ENCODE measurements around the gene ARHGAP33.

DNA sequence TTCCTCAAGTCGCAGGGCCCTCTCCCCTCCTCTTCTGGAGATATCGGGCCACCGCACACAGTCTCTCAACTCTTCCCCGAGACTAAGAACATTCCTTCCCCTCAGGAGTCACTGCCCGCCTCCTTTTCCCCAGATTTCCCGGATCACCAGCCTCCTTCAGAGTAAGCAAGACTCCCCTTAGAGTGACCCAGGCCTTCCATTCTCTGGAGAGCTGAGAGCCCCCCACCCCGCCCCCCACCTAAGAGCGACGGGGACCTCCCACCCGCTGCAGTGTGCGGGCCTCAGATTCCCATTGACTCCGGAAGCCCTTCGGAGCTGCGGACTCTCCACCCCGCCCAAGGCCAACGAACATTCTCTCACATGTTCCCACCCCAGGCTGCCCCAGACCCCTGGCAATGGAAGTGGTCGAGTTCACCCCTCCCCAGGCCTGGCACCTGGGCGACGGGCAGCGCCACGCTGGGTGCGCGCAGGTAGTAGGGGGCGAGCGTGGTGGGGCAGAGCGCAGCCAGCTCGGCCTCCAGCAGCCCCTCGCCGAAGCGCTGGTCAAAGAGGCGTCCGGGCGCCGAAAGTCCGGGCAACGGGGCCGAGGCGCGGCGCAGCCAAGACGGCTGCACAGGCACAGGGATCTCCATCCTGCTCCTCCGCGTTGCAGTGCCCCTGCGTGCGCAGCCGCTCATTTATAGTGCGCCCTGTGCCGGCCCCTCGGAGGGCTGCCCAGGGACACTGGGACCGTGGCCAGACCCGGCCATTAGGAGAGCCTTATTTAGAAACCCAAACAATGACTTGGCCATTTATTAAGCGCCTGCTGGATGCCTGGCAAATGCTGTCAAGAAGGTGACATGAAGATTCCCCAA, 18.8 kb upstream of the ARHGAP33 start, which contains the start of gene HSPB6:
- TF ChIP-seq, protein P1, sequence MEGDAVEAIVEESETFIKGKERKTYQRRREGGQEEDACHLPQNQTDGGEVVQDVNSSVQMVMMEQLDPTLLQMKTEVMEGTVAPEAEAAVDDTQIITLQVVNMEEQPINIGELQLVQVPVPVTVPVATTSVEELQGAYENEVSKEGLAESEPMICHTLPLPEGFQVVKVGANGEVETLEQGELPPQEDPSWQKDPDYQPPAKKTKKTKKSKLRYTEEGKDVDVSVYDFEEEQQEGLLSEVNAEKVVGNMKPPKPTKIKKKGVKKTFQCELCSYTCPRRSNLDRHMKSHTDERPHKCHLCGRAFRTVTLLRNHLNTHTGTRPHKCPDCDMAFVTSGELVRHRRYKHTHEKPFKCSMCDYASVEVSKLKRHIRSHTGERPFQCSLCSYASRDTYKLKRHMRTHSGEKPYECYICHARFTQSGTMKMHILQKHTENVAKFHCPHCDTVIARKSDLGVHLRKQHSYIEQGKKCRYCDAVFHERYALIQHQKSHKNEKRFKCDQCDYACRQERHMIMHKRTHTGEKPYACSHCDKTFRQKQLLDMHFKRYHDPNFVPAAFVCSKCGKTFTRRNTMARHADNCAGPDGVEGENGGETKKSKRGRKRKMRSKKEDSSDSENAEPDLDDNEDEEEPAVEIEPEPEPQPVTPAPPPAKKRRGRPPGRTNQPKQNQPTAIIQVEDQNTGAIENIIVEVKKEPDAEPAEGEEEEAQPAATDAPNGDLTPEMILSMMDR (IDR thresholded peaks at IDR 0.05) = no peak
- no peak for TF ChIP-seq POLR2A (IDR thresholded peaks at IDR 0.05)

Measured in Peyer's patch (tissue), 4 donors.